Activated CD4-positive, alpha-beta memory T cell treated with anti-CD3 and anti-CD28 coated beads, Interleukin-2, amount 10 ng/mL, durations not matched to agents 7 days and 5 days (primary cell): ENCODE measurements around the gene METTL6. TPM values are rescaled to one million over a fixed set of nuclear protein-coding genes. Genes with fewer than 3 reads are reported as not detected.
"Not testable (repeated sequence)": the region's sequence is repeated elsewhere in the genome, so short reads cannot be mapped to it uniquely, and the experiment has no call there.

Experiments
- CTCF ChIA-PET: fragments of 350-600 bp; sonication (Branson Sonifier 250); formaldehyde crosslinking; loops from one replicate; lab custom pipeline; 2021; ENCODE audit warnings: antibody characterized with exemption, inconsistent platforms; lab: Charles Lee
- POLR2A ChIA-PET: fragments of 350-600 bp; sonication (Branson Sonifier 250); formaldehyde crosslinking; loops from one replicate; lab custom pipeline; 2021; ENCODE audit warnings: antibody characterized with exemption; lab: Charles Lee
- DNase-seq: peaks from one replicate; pipeline ENCODE4 v3.0.0-alpha.2; 2020
- H3K27ac Mint-ChIP-seq: one replicate; pipeline ENCODE4 v1.8.0; 2021; ENCODE audit warnings: mild to moderate bottlenecking, mixed read lengths
- H3K27me3 Mint-ChIP-seq: one replicate; pipeline ENCODE4 v1.8.0; 2021; ENCODE audit warnings: mixed read lengths
- H3K36me3 Mint-ChIP-seq: one replicate; pipeline ENCODE4 v1.8.0; 2021; ENCODE audit warnings: low read depth, mixed read lengths
- H3K4me1 Mint-ChIP-seq: one replicate; pipeline ENCODE4 v1.8.0; 2021; ENCODE audit warnings: mixed read lengths
- H3K4me3 Mint-ChIP-seq: one replicate; pipeline ENCODE4 v1.8.0; 2021; ENCODE audit warnings: mild to moderate bottlenecking, mixed read lengths
- H3K9me3 Mint-ChIP-seq: one replicate; pipeline ENCODE4 v1.8.0; 2021; ENCODE audit warnings: mixed read lengths
- total RNA-seq, 2 experiments: library from RNA; stranded (reverse); gene quantifications; one replicate each; pipeline ENCODE4 v1.2.3, GENCODE V29; 2021

The METTL6 gene
- total RNA-seq, 2 experiments from 2014 or later: 16.1 TPM

- H3K36me3 Mint-ChIP-seq, DNase-seq, H3K4me1 Mint-ChIP-seq, H3K9me3 Mint-ChIP-seq, H3K27me3 Mint-ChIP-seq, H3K4me3 Mint-ChIP-seq, H3K27ac Mint-ChIP-seq: not testable (repeated sequence)
- ChIA-PET POLR2A (interaction anchor here (0.7 to 0.8 kb wide), 2 partner anchors 9 to 57 kb away, joined by 3 read pairs; no protein-coding TSS in a partner anchor), CTCF (interaction anchor here (0.8 to 1.3 kb wide), 3 partner anchors 9 to 120 kb away, joined by 3 to 5 read pairs (median 4); no protein-coding TSS in a partner anchor)
These were observed 39.0 kb downstream of the METTL6 start for GRCh38 chr3:15388335-15388734.

GRCh38 chr3:15387735-15388134 lies 39.6 kb downstream of the METTL6 start:
- Mint-ChIP-seq H3K36me3 (no peaks in the 10 kb centered on the region), H3K4me1 (peaks cover 4% of the 10 kb centered on the region), H3K27me3 (no peaks in the 10 kb centered on the region), H3K27ac (no peak overlapping the region), H3K4me3 (no peak overlapping the region), H3K9me3 (no peaks in the 10 kb centered on the region)
- DNase-seq: no peak
- ChIA-PET POLR2A (no interaction called here), CTCF (interaction anchor here (1.1 to 1.3 kb wide), 3 partner anchors 9 to 120 kb away, joined by 3 to 4 read pairs (median 4); no protein-coding TSS in a partner anchor)

GRCh38 chr3:15387171-15387581 lies 40.2 kb downstream of the METTL6 start:
- POLR2A ChIA-PET: no interaction called here
- H3K4me3 Mint-ChIP-seq: no peak overlapping the region

GRCh38 chr3:15386654-15386955 lies 40.7 kb downstream of the METTL6 start:
- H3K4me1 Mint-ChIP-seq, H3K27me3 Mint-ChIP-seq, H3K27ac Mint-ChIP-seq, H3K36me3 Mint-ChIP-seq, H3K4me3 Mint-ChIP-seq, H3K9me3 Mint-ChIP-seq, POLR2A ChIA-PET, DNase-seq: not testable (repeated sequence)
- CTCF ChIA-PET: interaction anchor here (1.1 to 1.3 kb wide), 2 partner anchors 8 to 119 kb away, joined by 3 to 4 read pairs; no protein-coding TSS in a partner anchor

More at GRCh38 chr3:15387171-15387581, 40.2 kb downstream of the METTL6 start:
- Mint-ChIP-seq H3K36me3 (no peaks in the 10 kb centered on the region), H3K27me3 (no peaks in the 10 kb centered on the region), H3K4me1 (peaks cover 4% of the 10 kb centered on the region), H3K9me3 (no peaks in the 10 kb centered on the region), H3K27ac (no peak overlapping the region)
- CTCF ChIA-PET: interaction anchor here (1.1 to 1.3 kb wide), 2 partner anchors 8 to 119 kb away, joined by 3 to 4 read pairs; no protein-coding TSS in a partner anchor
- no peak for DNase-seq

GRCh38 chr3:15385901-15386653 lies 41.3 kb downstream of the METTL6 start:
- Mint-ChIP-seq H3K27me3 (no peaks in the 10 kb centered on the region), H3K4me3 (no peak overlapping the region), H3K4me1 (peaks cover 4% of the 10 kb centered on the region), H3K36me3 (no peaks in the 10 kb centered on the region), H3K9me3 (no peaks in the 10 kb centered on the region), H3K27ac (no peak overlapping the region)
- no peak for DNase-seq
- POLR2A ChIA-PET: no interaction called here
- CTCF ChIA-PET: no interaction called here

- H3K4me3 Mint-ChIP-seq, DNase-seq, POLR2A ChIA-PET, H3K27me3 Mint-ChIP-seq, H3K4me1 Mint-ChIP-seq, H3K27ac Mint-ChIP-seq, H3K36me3 Mint-ChIP-seq, H3K9me3 Mint-ChIP-seq: not testable (repeated sequence)
- CTCF ChIA-PET: interaction anchor here (0.6 to 2.3 kb wide), 3 partner anchors 118 to 277 kb away, joined by 3 to 9 read pairs (median 3); no protein-coding TSS in a partner anchor
These were observed 42.1 kb downstream of the METTL6 start for GRCh38 chr3:15385238-15385695.

GRCh38 chr3:15384510-15385237 lies 42.7 kb downstream of the METTL6 start:
- Mint-ChIP-seq H3K9me3 (no peaks in the 10 kb centered on the region), H3K4me1 (peaks cover 4% of the 10 kb centered on the region), H3K27me3 (no peaks in the 10 kb centered on the region), H3K4me3 (no peak overlapping the region), H3K36me3 (no peaks in the 10 kb centered on the region), H3K27ac (no peak overlapping the region)
- ChIA-PET POLR2A (no interaction called here), CTCF (interaction anchor here (0.6 to 2.3 kb wide), 6 partner anchors 20 to 276 kb away, joined by 3 to 9 read pairs (median 3); no protein-coding TSS in a partner anchor)
- no peak for DNase-seq

- Mint-ChIP-seq H3K4me3 (no peak overlapping the region), H3K4me1 (peaks cover 8% of the 10 kb centered on the region), H3K9me3 (no peaks in the 10 kb centered on the region), H3K27me3 (no peaks in the 10 kb centered on the region), H3K36me3 (no peaks in the 10 kb centered on the region), H3K27ac (no peak overlapping the region)
- DNase-seq: no peak
- POLR2A ChIA-PET: no interaction called here
- CTCF ChIA-PET: interaction anchor here (7.3 kb wide), 1 partner anchor 114 kb away, joined by 111 read pairs; no protein-coding TSS in a partner anchor
These were observed 44.9 kb downstream of the METTL6 start for GRCh38 chr3:15382405-15382923.

GRCh38 chr3:15380980-15381890 lies 46.1 kb downstream of the METTL6 start:
- Mint-ChIP-seq H3K27ac (no peak overlapping the region), H3K27me3 (no peaks in the 10 kb centered on the region), H3K4me3 (no peak overlapping the region), H3K36me3 (no peaks in the 10 kb centered on the region), H3K9me3 (no peaks in the 10 kb centered on the region), H3K4me1 (peaks cover 8% of the 10 kb centered on the region)
- DNase-seq: no peak
- ChIA-PET POLR2A (no interaction called here), CTCF (interaction anchor here (0.6 to 7.3 kb wide), 7 partner anchors 10 to 175 kb away, joined by 3 to 111 read pairs (median 5); partner anchors contain the start of gene SH3BP5)

- no peaks in the 10 kb centered on the region for H3K9me3 Mint-ChIP-seq
- ChIA-PET POLR2A (interaction anchor here (0.6 to 1.3 kb wide), 3 partner anchors 16 to 110 kb away, joined by 3 to 4 read pairs (median 3); no protein-coding TSS in a partner anchor), CTCF (interaction anchor here (0.5 to 7.3 kb wide), 21 partner anchors 9 to 269 kb away, joined by 3 to 111 read pairs (median 3); partner anchors contain the start of genes CAPN7 and SH3BP5)
- H3K27me3 Mint-ChIP-seq: no peaks in the 10 kb centered on the region
- DNase-seq: peak; percentile 97
- H3K27ac Mint-ChIP-seq: peak overlapping the region; percentile 73
- H3K4me3 Mint-ChIP-seq: no peak overlapping the region
- peaks cover 8% of the 10 kb centered on the region for H3K4me1 Mint-ChIP-seq
- no peaks in the 10 kb centered on the region for H3K36me3 Mint-ChIP-seq
These were observed 49.2 kb downstream of the METTL6 start for GRCh38 chr3:15377961-15378791.

- Mint-ChIP-seq H3K9me3 (no peaks in the 10 kb centered on the region), H3K27ac (no peak overlapping the region), H3K27me3 (no peaks in the 10 kb centered on the region), H3K4me3 (no peak overlapping the region), H3K36me3 (no peaks in the 10 kb centered on the region), H3K4me1 (peaks cover 8% of the 10 kb centered on the region)
- no peak for DNase-seq
- ChIA-PET CTCF (interaction anchor here (0.8 to 7.3 kb wide), 4 partner anchors 30 to 168 kb away, joined by 3 to 111 read pairs (median 3); no protein-coding TSS in a partner anchor), POLR2A (no interaction called here)
These were observed 51.8 kb downstream of the METTL6 start for GRCh38 chr3:15375461-15376000.
